Measurements from ENCODE around the gene MOGAT1. TPM values are rescaled to one million over a fixed set of nuclear protein-coding genes. Genes with fewer than 3 reads are reported as not detected.

MOGAT1 gene
- total and polyA plus RNA-seq, 2 of the 4 experiments (the other 2 are of a cell fraction): not detected

DNA sequence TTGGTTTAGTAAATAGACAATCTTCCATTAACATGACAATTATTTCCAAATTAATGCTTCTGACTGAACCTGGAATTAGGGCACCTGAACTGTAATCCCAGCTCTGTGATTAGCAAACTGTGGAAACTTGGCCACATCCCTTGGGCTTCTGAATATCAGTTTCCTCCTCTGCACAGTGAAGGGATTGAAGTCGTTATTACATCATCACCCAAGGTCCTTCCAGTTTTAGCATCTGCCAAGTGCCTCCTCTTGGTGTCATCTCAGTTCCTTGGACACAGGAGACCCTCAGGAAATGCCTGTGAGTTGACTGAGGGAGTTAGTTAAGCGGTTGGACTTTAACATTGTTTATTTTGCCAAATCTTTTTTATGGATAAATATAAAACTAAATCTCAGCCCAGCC is 64.8 kb downstream of the MOGAT1 start:
- Histone ChIP-seq H3K79me1 (ENCODE audit: low read depth in 1 of 2, low read length in 2 of 2) (no peaks in the 10 kb centered on the region), H3K18ac (ENCODE audit: low read depth, low read length) (no peak overlapping the region), H3K4me1 (ENCODE audit: control insufficient read depth, insufficient read depth, low read length) (peaks cover 14% of the 10 kb centered on the region), H4K5ac (ENCODE audit: low read depth, low read length) (no peak overlapping the region), H2AFZ (replicated peaks; ENCODE audit: low read length, poor library complexity) (no peak overlapping the region), H3K36me3 (ENCODE audit: control insufficient read depth, insufficient read depth, low read length) (no peaks in the 10 kb centered on the region), H2BK5ac (ENCODE audit: low read depth, low read length, poor library complexity, severe bottlenecking) (no peak overlapping the region), H4K8ac (ENCODE audit: low read depth in 2 of 2, low read length in 2 of 2) (no peak overlapping the region), H3K23ac (ENCODE audit: low read depth, low read length) (no peak overlapping the region), H3K4me3 (ENCODE audit: insufficient read depth, low read depth, low read length) (no peak overlapping the region), H3K27me3 (ENCODE audit: control insufficient read depth, insufficient read depth, low read length) (no peaks in the 10 kb centered on the region), H3K14ac (replicated peaks; ENCODE audit: low read depth, low read length) (no peak overlapping the region), H3K9ac (ENCODE audit: low read depth, low read length) (no peak overlapping the region), H2AK5ac (ENCODE audit: low read depth, low read length) (no peak overlapping the region; the same call in 1 of the 2 replicates), H3K56ac (ENCODE audit: extremely low read depth, insufficient read depth, low read length) (no peak overlapping the region), H3K4ac (ENCODE audit: low read depth, low read length) (no peak overlapping the region), H2AK9ac (replicated peaks; ENCODE audit: low read depth, low read length, poor library complexity) (no peak overlapping the region), H4K91ac (ENCODE audit: insufficient read depth, low read depth, low read length) (no peak overlapping the region), H2BK20ac (ENCODE audit: low read depth, low read length) (no peak overlapping the region; the same call in 1 of the 2 replicates), H3K4me2 (ENCODE audit: low read depth, low read length) (no peak overlapping the region), H4K20me1 (ENCODE audit: insufficient read depth, low read length) (no peaks in the 10 kb centered on the region), H2BK15ac (ENCODE audit: low read depth, low read length) (no peak overlapping the region), H3K27ac (ENCODE audit: insufficient read depth, low read length) (no peak overlapping the region), H3K9me1 (ENCODE audit: insufficient read depth, low read length) (no peaks in the 10 kb centered on the region), H3K9me3 (ENCODE audit: control insufficient read depth, insufficient read depth, low read length) (no peaks in the 10 kb centered on the region), H2BK120ac (ENCODE audit: low read depth, low read length) (no peak overlapping the region)
- CTCF ChIA-PET: no interaction called here
- in situ Hi-C loops (cut with MboI; ENCODE audit: low sequenced_read_pairs) (no loop called here), intact Hi-C loops (cut with micrococcal nuclease) (no loop called here), dilution Hi-C loops (cut with HindIII; ENCODE audit: low sequenced_read_pairs, unreplicated experiment) (no loop called here)
- WGBS, 2 experiments (ENCODE audit: extremely low coverage in 2 of 2, insufficient read length in 1 of 2): no CpG with 5 or more reads among the region's 2 CpGs
- no TSS peak for BruUV-seq (replicated peaks)
- POLR2A ChIA-PET (ENCODE audit: unreplicated experiment): no interaction called here
- ATAC-seq (ENCODE audit: low read depth): no peak
- peak; percentile 67 for DNase-seq
- peak; percentile 83 for TF ChIP-seq CEBPB (IDR thresholded peaks at IDR 0.05; ENCODE audit: low read depth, low read length)
- TF ChIP-seq RCOR1 (IDR thresholded peaks at IDR 0.05; ENCODE audit: insufficient replicate concordance, low read length): no peak
